Measurements from ENCODE around the gene KIAA1217.
"Not testable (repeated sequence)": the region's sequence is repeated elsewhere in the genome, so short reads cannot be mapped to it uniquely, and the experiment has no call there.

Gene KIAA1217

DNA sequence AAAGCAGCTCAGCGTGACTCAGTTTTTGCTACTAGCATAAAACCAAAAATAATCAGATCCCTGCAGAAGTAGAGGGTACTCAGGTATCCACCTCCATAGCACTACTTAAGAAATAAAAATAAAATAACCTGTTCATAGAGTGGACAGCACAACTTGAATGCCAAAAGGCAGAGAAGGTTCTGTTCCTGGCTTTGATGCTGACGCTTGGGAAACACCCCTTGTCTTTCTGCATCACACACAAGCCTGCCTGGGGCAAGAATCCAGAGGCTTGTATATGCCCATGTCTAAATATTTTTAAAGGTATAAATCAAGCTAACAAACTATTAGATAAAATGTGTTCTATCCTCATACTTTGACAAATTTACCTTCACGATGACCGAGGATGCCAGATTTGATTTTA lies 207.3 kb downstream of the KIAA1217 start:
- no peak for DNase-seq

DNA sequence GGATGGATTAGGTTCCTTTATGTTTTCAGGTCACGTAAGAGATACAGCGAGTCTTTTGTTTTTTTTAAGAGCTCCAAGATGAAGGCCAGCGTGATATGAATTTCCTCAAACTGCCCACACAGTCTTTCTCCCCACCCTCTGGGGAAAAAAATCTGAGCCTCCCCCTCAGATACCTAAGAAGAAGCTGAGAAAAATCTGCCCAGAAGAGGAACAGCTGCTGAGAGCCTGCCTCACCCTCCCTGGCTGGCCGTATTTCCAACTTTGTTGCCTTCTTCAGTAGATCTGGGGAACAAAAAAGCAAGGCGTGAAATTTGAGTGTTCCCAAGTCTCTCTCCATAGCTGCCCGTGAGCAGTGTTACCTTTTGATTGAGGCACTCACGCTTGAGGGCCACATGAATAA lies 208.1 kb downstream of the KIAA1217 start:
- no peak for DNase-seq

DNA sequence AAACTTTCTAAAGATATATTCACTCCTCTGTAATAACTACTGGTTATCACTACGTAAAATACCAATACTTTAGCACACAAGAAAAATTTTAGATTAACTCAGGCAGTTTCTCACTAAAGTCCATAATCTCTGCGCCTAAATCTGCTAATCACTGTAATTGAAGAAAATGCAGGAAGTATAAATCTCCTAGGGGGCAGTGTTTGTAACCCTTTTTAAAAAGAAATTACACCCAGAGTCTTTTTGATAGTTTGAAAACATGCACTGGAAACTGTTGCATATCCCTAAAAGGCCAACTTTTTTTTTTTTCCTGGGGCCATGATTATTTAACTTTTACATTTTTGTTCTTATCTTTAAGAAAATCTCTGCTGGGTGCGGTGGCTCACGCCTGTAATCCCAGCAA lies 209.6 kb downstream of the KIAA1217 start:
- no peak for DNase-seq

DNA sequence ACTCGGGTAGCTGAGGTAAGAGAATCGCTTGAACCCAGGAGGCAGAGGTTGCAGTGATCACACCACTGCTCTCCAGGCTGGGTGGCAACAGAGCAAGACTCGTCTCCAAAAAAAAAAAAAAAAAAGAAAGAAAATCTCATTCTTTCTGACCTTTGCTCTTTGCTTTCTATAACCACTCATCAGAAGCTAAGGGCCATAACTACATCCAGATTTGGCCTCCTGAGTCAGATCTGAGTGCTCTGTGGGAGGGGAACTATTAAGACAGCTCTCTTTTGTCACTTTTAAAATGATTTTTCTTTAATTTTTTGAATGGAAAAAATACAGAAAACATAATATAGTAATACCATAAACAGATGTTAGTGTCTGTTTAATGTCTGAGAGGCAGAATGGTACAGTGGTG lies 210.1 kb downstream of the KIAA1217 start:
- no peak for DNase-seq

DNA sequence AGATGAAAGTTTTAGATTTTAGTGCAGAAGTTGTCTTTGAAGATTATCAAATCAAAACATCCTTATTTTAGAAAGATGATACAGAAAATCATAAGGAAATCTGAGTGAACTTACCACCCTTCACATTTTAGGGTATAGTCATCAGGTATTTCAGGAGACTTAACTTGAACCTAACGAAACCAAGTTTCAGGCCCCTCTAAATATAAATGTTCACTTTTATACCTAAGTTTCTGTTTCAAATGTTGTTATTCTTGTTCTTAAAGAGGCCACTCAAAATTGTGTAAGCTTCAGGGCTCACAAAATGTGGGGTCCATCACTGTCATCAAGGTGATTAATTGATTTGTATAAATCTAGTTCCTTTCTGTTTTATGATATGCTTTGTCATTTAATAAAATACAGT lies 216.2 kb downstream of the KIAA1217 start:
- no peak for DNase-seq

DNA sequence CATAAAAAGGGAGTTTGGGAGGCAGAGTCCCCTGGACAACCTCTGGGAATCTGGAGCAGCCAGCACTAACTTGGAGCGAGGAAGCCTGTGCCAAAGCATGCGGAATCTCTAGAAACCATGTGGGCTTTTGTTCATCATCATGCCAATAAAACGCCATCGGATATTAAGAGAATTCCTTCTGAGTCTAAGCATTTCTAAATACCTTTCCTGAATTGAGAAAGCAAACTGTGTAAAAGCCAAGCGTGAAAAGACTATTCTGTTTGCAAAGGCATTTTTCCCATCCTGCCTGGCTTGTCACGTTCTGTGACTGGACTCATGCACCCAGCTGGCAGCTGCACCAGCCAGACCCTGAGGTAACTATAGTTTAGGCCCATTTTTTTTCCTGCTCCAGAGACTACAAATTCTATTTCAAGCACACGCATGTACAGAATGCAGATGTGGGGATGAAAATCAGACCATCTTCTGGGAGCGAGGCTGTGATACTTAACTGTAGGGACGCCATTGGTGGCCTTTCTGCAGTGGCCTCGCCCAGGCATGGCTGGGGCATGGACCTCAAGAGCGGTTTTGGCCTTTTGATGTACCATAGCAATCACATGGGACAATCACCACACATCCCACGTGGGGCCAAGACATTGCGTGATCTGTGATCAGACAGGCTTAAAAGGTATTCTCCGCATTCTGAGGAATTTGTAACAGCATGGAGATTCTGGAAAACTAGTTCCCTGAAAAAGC lies 218.9 kb downstream of the KIAA1217 start:
- peak; percentile 41 for DNase-seq

DNA sequence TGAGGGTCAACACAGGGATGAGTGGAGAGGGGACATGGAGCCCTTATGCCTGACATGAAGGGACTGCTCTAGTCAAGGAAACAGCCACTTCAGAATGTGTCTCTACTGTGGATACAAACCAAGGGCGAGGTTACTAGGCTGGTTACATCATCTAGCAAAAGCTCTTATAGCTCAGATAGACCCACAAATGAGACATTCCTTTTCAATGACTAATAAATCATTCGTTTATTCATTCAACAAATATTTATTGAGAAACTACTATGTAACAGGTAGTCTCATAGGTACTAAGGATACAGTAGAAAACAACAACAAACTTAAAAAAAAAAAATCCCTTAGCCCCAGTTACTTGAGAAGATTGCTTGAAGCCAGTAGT lies 219.5 kb downstream of the KIAA1217 start:
- DNase-seq: no peak

DNA sequence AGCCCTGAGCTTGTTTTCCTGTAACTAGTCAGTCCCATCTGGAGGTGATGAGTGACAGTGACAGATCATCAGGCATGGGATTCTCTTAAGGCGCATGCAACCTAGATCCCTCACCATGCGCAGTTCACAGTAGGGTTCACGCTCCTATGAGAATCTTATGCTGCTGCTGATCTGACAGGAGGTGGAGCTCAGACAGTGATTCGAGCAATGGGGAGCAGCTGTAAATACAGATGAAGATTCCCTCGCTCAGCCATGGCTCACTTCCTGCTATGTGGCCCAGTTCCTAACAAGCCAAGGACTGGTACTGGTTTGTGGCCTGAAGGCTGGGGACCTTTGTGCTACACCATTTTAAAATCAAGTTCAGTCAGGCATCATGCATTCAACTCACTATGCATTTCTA lies 221.7 kb downstream of the KIAA1217 start:
- no peak for DNase-seq

DNA sequence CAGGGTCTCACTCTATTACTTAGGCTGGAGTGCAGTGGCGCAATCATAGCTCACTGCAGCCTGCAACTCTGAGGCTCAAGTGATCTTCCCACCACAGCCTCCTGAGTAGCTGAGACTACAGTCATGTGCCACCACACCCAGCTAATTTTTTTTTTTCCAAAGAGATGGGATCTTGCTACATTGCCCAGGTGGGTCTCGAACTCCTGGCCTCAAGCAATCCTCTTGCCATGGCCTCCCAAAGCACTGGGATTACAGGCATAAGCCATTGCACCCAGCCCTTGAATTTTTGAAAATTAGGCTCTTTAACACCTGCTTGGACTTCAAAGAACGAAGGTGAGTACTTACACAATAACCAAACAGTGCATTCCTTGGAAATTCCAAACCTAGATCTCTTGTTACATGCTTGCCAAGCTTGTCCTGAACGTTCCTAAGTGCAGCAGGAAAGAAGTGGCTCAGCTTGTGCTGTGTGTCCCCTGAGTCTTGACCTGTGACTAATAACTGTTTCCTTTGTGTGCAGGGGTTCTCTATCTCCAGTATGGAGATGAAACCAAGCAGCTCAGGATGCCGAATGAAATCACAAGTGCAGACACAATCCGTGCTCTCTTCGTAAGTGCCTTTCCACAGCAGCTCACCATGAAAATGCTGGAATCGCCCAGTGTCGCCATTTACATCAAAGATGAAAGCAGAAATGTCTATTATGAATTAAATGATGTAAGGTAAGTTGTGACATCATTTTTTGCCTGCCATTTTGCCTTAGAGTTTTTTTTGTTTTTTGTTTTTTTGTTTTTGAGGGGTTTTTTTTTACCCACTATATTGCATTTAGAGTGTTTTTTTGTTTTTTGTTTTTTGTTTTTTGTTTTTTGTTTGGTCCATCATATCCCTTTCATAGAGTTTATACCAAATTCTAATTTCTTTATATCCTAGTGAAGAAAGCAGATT lies 223.8 kb downstream of the KIAA1217 start:
- DNase-seq: no peak

DNA sequence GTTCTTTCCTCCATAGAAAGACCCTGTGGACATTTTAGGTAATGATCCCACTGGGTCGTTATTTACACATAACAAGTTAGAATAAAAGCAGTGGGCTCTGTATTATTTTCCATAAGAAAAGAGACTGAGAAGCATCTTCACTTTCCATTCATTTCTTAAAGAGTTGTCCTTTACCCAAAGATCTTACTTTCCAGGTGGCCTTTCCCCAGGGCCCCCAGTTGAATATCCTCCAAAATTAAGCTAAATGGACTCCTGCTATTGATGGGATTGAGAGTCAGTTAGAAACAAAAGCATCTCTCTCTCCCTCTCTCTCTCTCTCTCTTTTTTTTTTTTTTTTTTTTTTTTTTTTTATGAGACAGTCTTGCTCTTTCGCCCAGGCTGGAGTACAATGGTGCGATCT lies 224.8 kb downstream of the KIAA1217 start:
- DNase-seq: no peak

DNA sequence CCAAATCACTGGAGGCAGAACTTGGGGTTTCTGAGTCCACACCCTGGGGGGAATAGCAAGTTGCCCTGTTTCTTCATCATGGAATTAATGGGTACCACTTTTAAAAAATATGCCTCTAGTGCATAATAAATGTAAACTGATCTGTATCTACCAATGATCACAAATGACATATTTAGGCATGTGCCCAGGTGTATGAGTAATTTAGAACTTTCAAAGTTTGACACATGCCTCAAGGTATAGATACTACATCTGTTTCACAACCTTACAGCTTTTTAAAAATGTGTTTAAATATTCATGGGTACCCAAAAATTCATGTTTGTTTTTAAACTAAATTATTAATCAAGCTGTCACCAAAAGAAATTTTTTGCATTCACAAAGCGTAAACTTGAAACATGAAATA lies 226.0 kb downstream of the KIAA1217 start:
- DNase-seq: no peak

DNA sequence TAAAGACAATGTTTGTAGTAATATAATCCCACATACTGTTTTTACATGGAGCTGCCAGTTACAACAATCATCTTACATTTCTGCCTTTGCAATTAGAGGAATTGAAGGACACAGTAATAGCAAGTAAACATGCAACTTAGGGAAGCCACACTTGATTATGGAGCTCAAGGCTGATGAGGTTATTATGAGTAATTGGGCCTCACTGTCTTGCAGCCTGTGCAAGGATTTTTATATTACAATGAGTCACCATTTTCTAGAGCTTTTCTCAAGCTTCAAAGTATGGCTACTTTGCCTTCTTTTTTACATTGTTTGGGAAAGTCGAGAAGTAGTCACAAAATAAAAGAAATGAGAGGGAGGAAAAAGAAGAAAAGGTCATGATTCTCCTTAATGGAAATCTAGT lies 226.4 kb downstream of the KIAA1217 start:
- DNase-seq: no peak

DNA sequence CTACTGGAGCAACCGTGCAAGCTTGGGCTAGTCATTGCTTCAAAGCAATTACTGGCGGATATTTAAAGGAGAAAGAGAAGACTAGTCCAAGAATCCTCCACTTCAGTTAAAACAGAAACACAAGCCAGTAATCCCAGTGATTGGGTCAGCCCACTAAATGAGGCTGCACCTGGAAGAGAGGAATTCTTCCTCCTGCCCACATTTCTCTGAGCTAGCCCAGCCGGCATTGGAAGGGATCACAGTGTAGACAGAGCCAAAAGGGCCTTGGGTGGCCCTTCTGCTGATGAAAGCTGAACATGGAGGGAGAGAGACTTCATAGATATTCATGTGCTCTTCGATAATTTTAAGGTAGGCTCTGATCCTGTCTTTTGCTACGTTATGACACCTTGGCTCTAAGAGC lies 228.4 kb downstream of the KIAA1217 start:
- no peak for DNase-seq

DNA sequence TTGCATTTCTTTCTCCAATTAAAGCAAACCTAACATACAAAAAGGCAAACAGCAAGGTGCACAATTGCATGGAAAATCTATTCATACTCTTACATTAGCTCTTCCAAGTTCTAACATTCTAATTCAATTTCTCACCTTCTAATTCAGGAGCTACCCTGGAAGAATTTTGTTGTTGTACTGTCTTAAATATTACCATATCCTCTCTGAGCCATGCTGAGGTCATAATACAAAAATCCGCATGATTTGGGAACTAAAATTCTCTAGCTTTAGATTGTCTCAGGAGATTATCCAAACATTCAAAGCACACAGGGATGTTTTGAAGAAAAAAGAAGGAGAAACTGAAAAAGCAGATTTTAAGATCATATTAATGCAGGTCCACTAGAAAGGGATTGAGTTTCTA lies 229.9 kb downstream of the KIAA1217 start:
- DNase-seq: no peak

DNA sequence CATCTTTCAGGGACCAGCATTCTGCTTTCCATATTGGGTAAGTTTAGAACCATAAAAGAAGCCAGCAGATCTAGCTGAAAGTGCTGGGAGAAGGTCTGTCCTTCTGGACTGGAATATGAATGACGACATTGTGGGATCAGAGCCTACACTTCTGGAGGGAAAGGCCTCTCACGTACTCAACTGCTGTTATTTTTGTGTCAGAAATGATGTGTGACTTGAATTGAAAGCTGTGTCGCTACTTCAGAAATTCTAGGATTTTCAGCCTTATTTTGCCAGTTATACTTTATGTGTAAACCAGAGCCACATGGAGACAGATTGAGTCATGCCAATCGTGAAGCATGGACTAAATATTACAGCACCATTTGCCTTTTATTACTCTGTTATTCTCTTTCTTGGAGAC lies 231.0 kb downstream of the KIAA1217 start:
- DNase-seq: no peak

DNA sequence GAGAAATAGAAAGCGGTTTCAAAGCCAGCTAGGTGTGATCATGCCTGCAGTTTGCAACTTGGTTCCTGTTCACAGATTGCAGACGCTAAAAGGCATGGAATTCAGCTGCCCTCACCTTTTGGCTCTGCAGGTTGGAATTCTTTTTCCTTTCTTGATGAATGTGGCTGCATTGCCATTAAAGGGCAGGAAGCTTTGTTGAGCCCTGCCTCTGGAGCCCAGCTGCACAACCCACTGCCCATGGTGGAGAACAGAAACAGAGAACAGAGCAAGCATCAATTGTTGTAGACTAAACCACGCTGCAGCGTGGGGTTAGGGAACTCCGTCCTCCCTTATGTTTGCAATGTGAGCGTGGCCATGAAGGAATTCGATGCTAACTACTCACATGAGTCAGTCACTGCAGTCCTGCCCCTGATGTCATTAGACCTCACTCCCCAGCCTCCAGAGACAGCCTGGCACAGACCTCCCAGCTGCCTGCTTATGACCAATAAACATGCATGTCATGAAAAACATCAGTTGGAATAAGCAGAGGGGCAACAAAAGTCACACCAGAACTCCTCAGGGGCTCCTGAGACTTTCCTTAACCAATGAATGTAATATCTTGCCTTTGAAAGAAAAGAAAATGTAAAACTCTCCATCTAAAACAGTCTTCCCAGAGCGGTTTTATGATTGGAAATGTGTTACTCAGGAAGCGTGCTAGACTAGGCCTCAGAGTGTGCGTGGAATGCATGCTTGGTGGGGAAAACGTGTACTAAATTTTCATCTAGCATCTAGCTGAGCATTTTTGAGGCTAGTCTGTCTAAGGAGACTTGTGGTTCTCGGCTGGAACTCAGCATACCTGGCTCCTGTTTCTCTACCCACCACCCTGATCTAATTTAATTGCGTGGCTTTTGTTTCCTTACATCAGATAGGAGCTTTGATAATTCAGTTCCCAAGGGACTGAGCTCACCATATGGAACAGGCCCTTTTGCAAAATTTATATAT lies 232.2 kb downstream of the KIAA1217 start:
- DNase-seq: no peak

DNA sequence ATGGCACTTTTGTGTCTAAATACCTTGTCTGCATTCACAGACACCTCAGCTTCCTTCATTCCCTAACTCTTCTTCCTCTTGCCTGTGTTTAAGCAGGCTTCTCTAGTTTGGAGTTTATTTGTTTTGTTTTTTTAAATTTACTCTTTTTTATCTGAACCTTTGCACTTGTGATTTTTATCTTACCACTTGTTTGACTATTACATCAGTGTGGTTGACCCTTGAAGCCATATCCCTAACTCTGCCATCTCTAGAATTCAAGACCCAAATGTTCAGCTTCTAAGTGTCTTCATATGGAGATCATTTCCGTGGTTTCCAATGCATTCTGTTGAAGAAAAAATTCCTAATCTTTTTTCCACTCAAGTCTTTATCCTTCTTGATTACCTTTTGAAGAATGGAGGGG lies 233.3 kb downstream of the KIAA1217 start:
- no peak for DNase-seq

DNA sequence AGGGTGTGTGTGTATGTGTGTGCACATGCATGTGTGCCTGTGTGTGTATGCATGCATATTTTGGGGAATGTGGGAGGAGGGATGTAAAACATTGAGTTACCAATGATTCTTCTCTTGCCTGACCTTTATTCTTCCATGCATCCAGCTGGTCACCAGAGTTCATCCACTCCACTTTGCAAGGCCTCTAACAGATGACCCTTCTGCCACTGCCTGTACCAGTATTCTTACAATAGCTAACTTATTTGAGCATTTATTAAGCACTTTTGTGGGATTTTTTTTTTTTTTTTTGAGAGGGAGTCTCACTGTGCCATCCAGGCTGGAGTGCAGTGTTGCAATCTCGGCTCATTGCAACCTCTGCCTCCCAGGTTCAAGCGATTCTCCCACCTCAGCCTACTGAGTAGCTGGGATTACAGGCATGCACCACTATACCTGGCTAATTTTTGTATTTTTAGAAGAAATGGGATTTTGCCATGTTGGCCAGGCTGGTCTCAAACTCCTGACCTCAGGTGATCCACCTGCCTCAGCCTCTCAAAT lies 233.8 kb downstream of the KIAA1217 start:
- not testable (repeated sequence) for DNase-seq

DNA sequence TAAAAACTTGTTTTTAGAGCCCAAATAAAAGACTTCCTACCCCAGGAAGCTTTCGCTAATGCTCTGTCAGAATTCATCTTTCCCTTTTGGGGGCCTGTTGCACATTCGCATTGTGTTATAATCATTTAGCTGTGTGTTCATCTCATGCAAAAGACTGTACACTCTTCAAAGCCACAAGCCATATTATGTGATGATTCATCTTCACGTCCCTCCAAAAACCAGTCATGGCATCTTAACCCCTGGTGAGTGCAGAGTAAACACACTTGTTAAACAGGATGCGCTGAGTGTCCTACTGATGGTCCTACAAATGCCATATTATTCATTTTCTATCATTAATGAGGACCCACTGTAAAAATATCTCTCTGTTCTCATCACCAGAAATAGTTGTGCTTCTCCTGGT lies 235.4 kb downstream of the KIAA1217 start:
- no peak for DNase-seq

DNA sequence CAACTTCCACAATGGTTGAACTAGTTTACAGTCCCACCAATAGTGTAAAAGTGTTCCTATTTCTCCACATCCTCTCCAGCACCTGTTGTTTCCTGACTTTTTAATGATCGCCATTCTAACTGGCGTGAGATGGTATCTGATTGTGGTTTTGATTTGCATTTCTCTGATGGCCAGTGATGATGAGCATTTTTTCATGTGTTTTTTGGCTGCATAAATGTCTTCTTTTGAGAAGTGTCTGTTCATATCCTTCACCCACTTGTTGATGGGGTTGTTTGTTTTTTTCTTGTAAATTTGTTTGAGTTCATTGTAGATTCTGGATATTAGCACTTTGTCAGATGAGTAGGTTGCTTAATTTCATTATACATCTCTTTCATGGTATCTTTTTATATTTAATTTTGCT lies 237.0 kb downstream of the KIAA1217 start:
- DNase-seq: not testable (repeated sequence)

DNA sequence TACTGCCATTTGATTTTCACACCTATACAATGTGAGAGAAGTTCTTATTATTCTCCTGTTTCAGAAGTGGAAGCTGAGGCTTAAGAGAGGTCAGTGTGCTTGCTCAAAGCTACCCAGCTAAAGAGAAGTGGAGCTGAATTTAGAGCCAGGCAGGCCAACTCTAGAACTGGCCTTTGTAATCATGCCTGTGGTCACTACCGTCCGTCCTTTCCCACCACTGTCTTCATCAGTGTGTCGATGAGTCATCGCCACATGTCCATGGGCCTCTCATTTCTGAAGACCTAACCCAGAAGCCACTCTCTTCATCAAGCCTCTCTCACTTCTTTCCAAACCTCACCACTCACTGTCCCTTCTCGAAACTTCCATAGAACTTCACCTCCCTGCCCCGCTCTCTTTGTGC lies 237.8 kb downstream of the KIAA1217 start:
- peak; percentile 50 for DNase-seq

DNA sequence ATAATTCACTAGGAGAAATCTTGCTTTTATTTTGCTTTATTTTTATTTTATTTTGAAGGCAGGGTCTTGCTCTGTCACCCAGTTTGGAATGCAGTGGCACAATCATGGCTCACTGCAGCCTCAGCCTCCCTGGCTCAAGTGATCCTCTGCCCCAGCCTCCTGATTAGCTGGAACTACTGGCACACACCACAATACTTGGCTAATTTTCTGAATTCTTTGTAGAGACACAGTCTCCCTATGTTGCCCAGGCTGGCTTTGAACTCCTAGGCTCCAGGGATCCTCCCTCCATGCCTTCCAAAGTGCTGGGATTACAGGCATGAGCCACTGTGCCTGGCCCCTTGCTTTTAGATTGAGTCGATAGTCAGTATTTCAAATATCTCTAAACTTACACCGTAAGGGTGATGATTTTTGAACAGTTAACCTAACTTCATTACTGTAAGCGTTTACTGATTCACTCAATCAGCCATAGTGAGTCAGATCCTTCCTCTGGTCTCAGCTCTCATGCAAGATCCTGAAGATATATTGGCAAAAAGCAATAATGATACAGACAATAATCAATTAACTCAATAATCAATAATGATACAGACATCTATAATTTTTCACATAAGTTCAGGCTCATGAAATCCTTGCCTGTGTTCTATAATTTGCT lies 239.5 kb downstream of the KIAA1217 start:
- DNase-seq: no peak
